GM18867 (cell line): ENCODE measurements around the gene DRD3.

Experiments
- ATAC-seq: cut with Tn5 transposase; IDR thresholded peaks from one replicate; pipeline ENCODE4 v1.9.1; 2021; ENCODE audit warnings: mild to moderate bottlenecking, moderate library complexity; ENCODE audit not compliant: unreplicated experiment

DRD3 gene

GRCh38 chr3:114178770-114179368 lies at the start of gene DRD3:
Gene DRD3, minus strand, starts transcription at chr3:114179052. Its CDS starts 7,060 bp downstream, at chr3:114171992.
- ATAC-seq = no peak

GRCh38 chr3:114227076-114227475 lies 48.2 kb upstream of the DRD3 start:
- ATAC-seq = no peak

- ATAC-seq = no peak
These were observed 47.5 kb upstream of the DRD3 start for GRCh38 chr3:114226313-114226712.

DNA sequence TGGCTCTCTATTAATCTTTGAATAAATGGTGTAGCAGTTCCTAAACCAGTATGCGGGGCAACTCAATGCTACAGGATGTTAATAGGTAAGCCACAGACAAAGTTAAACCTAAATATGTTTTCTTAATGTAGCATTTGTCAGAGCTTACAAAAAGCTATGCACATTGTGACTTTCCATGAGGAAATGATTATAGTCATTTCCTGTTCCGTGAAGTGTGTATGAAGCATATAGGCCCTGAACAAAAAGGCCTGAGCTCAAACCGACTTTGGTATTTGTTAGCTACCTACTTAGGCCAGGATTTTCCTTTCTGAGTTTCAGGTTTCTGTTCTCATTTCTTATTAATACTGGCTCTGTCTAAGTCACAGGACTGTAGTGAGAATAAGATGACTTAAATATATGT lies 44.3 kb upstream of the DRD3 start:
- ATAC-seq = peak; percentile 74

DNA sequence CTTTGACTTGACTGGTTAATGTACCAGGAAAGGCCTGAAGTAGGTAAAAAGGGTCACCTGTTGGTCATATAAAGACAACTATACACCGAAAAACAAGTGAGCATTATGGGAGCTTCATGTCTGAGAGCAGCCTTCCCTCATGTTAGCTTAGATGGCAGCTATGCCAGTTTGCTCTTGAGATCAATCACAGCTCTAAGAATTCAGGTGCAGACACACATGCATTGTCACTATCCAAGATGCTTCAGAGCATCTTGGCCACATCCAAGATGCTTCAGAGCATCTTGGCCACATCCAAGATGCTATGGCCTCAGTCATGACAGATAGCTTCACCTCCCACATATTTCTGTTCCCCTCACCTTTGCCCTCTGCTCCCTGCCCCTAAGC lies 43.0 kb upstream of the DRD3 start:
- ATAC-seq = no peak

GRCh38 chr3:114221165-114221880 lies 42.5 kb upstream of the DRD3 start:
- no peak for ATAC-seq

DNA sequence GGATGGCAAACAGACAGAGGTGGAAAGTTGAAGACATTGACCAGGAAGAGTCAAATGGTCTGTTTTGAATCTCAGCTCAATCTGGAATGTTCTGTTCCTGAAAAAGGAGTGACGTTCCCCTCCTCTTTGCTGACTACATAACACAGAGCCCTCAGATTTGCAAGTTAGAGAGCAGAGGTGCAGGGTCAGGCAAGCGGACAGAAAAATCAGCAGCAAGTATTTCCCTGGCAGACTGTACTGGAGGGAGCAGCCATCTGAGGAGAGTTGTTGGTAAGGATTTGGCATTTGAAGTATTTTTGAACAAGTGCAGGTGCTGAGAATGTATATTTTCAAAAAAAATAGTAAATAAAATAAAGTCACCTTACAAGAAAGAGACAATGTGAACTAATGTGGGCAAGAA lies 40.9 kb upstream of the DRD3 start:
- no peak for ATAC-seq

- no peak for ATAC-seq
These were observed 39.8 kb upstream of the DRD3 start for GRCh38 chr3:114218578-114219185.

- ATAC-seq = no peak
These were observed 39.2 kb upstream of the DRD3 start for GRCh38 chr3:114218006-114218405.

DNA sequence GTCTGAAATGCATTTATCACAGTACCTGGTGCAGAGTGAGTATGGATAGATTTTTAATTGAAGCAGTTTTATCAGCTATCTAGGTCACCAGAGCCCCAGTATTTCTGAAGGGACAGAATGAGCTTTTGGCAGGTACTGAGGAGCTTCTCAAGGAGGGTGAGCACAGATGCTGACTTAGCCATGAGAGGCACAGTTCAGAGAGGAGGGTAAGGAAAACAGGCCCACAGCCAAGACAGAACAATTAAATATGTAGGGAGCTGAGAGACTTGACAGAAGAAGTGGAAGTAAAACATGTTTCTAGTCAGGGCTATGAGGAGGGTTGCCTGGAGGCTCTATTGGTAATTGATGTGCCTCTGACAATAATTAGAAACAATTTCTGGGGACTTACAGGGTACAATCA lies 38.4 kb upstream of the DRD3 start:
- ATAC-seq = no peak

GRCh38 chr3:114216186-114216970 lies 37.5 kb upstream of the DRD3 start:
- no peak for ATAC-seq

- peak; percentile 35 for ATAC-seq
These were observed 35.9 kb upstream of the DRD3 start for GRCh38 chr3:114214542-114215341.

DNA sequence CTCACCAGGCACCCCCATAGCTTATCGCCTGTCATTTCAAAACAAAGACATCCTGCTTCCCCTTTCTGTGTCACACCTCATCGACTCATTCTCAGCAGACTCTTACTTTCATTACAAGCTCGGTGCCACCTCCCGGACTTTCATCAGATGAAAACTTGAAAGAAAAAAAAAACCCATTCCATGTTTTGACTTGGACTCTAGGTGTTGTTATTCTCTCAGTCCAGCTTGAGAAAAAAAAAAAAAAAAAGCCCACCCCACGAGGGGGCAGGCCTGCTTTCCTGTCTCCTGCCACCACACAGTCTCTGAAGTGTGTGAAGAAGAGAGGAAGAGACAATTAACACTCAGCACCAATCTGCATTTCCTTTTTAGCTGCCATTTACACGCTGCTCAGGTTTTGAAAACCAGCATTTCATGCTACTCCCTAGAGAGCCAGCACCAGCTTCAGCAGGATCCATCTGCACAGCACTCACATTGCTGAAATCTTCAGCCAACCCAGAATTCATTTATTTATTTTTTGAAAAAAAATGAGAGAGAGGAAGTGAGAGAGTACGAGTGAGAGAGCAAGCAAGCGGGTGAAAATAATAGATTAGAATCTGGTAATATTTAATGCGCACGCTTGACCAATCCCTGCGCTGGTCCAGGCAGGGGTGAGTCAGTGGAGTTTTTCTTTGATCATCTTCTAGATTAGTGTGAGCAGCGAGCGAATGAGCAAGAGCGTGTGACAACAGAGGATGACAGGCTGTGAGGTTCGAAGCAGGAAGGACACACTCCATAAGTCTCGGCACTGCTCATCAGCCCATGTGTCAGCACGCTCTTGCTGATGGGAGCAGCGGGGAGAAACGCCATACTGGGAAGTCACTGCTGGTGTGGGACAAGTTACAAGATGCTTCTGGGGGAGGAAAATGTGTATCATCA lies 35.0 kb upstream of the DRD3 start:
- ATAC-seq = peak; percentile 88

DNA sequence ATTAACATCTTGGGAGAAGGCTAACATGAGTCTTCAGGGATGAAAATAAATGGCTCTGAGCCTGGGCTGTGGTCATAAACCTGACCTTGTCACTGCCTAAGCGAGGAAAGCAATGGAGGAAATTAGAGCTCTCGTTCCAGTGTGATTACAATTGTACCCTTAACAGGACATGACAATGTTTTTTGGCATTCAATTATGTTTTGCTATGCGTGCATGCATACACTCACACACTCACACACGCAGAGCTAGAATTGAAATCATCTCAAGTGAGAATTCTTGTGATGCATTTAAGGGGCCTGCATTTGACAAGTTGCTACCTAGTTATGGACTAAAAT lies 34.4 kb upstream of the DRD3 start:
- ATAC-seq = peak; percentile 18

DNA sequence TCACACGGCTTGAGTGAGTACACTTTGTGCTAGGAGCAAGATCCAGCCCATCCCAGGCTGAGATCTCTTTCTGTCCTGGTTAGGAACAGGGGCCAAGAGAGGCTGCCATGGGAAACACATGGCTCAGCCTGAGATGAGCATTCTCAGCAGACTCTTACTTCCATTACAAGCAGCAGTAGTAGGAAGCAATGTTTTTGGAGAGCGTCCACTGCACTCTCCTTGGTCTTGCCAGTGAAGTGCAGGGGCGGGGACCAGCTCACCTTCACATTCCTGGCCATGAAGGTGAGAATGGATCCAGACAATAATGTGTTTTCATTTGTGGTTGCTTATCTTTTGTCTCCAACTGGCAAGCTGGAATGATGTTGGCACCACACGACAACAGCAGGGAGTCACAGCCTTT lies 33.8 kb upstream of the DRD3 start:
- ATAC-seq = no peak

GRCh38 chr3:114207768-114208167 lies 28.9 kb upstream of the DRD3 start:
- peak; percentile 96 for ATAC-seq

DNA sequence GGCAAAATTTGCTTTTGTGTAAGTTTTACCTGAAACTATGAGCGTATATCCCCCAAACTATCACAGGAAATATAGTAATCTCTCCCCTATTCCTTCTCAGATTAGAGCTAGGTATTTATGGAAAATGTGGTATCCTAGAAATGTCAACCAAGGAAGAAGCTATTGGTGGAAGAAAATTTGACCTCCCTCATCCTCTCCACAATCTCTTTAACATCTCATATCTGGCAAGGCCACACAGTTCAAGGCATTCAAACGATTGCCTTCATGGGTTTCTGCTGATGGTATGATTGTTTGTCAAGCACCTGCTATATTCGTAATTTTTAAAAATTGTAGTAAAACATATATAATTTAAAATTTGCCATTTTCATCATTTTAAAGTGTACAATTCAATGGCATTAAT lies 27.5 kb upstream of the DRD3 start:
- ATAC-seq = no peak

DNA sequence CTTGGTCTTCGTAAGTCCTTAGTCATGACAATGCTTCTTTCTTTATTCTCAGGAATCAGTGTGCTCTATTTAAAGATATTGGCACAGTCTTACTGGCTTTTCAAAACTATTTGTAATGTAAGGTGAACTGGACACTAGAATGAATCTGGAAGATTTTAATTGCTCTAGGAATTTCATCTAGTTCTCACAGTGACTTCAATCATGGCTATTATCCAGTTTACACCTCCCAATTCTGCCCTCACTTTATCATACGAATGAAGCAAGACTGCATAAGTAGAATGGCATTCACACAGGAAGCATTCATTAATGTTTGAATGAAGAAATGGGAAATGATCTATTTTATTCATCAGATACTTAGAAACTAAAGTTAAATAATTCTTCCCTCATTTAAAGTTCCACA lies 26.7 kb upstream of the DRD3 start:
- no peak for ATAC-seq

DNA sequence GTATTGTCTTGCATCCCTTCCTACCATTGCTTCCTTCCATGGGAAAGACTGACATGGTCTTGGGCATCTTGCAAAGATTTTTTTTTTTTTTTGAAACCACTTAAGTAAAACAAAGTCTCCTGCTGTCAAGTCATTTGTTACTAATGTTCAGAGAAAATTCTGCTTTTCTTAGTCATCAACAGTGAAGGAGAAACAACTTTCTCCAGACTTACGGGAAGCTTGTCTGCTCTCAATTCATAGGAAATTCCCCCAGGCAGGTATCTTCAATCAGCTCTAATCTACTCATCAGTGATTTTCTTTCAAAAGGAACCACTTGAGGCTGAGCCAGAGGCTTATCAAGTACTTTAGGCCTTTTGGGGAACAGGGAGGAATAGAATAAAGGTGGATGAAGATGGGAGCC lies 15.9 kb upstream of the DRD3 start:
- no peak for ATAC-seq

GRCh38 chr3:114192136-114192535 lies 13.3 kb upstream of the DRD3 start:
- ATAC-seq = no peak
